Measurements from ENCODE around the gene CLRN1.

Gene CLRN1

GRCh38 chr3:150933473-150933995 lies 39.0 kb downstream of the CLRN1 start:
- Histone ChIP-seq H3K9me3 (ENCODE audit: control insufficient read depth, low read length) (no peaks in the 10 kb centered on the region), H3K36me3 (ENCODE audit: control insufficient read depth, insufficient read depth, low read length) (no peaks in the 10 kb centered on the region), H3K27me3 (ENCODE audit: control insufficient read depth, insufficient read depth, low read length) (no peaks in the 10 kb centered on the region), H3K4me1 (ENCODE audit: control insufficient read depth, insufficient read depth, low read length) (no peaks in the 10 kb centered on the region), H3K4me3 (ENCODE audit: low read length) (no peak overlapping the region), H3K9ac (ENCODE audit: low read length) (no peak overlapping the region)

- Histone ChIP-seq H3K4me1 (ENCODE audit: control insufficient read depth, insufficient read depth, low read length) (no peaks in the 10 kb centered on the region), H3K27me3 (ENCODE audit: control insufficient read depth, insufficient read depth, low read length) (no peaks in the 10 kb centered on the region), H3K36me3 (ENCODE audit: control insufficient read depth, insufficient read depth, low read length) (no peaks in the 10 kb centered on the region), H3K9ac (ENCODE audit: low read length) (no peak overlapping the region), H3K9me3 (ENCODE audit: control insufficient read depth, low read length) (no peaks in the 10 kb centered on the region), H3K4me3 (ENCODE audit: low read length) (no peak overlapping the region)
These were observed 40.8 kb downstream of the CLRN1 start for GRCh38 chr3:150931745-150932144.

DNA sequence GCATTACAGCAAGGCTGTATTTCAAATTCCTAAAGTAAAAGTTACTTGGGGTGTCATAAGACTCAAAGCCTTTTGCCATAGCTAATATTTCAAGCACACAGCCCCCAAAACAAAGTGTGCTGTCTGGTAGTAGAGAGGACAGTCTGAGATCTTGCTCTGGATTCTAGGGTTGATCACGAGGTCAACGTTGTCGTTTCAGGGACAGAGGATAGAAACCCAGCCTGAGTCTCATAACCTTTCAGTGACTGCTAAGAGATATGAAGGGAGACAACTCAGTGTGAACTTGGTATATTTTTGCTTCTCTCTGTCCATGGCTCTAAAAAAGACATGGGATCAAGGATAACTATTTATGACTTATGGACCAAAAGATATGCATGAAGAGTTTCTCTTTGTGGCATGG lies 41.7 kb downstream of the CLRN1 start:
- no peak overlapping the region for H3K9ac ChIP-seq (ENCODE audit: low read length)
- H3K4me1 ChIP-seq (ENCODE audit: control insufficient read depth, insufficient read depth, low read length): no peaks in the 10 kb centered on the region
- peaks cover 5% of the 10 kb centered on the region for H3K27me3 ChIP-seq (ENCODE audit: control insufficient read depth, insufficient read depth, low read length)
- H3K4me3 ChIP-seq (ENCODE audit: low read length): no peak overlapping the region
- no peaks in the 10 kb centered on the region for H3K36me3 ChIP-seq (ENCODE audit: control insufficient read depth, insufficient read depth, low read length)
- H3K9me3 ChIP-seq (ENCODE audit: control insufficient read depth, low read length): no peaks in the 10 kb centered on the region

GRCh38 chr3:150928234-150928633 lies 44.3 kb downstream of the CLRN1 start:
- Histone ChIP-seq H3K4me3 (ENCODE audit: low read length) (no peak overlapping the region), H3K9me3 (ENCODE audit: control insufficient read depth, low read length) (no peaks in the 10 kb centered on the region), H3K27me3 (ENCODE audit: control insufficient read depth, insufficient read depth, low read length) (peaks cover 7% of the 10 kb centered on the region), H3K4me1 (ENCODE audit: control insufficient read depth, insufficient read depth, low read length) (no peaks in the 10 kb centered on the region), H3K36me3 (ENCODE audit: control insufficient read depth, insufficient read depth, low read length) (no peaks in the 10 kb centered on the region), H3K9ac (ENCODE audit: low read length) (no peak overlapping the region)

DNA sequence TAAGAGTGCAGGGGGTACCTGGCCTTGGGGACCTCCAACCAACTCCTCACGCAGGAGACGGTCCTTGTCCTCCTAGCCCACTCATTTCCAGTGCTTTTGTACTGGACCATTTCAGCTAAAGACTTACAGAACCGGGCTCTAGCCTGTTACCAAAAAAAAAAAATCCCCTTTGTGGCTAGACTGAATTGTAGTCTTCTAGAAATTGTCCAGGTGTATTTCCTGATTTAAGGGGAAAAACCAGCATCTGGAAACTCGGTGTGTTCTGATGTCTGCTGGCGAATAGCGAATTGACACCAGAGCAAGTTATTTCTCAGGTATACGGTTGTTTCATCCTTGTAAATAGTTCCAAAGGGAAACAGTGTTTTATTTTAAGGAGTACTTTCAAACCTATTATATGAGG lies 46.2 kb downstream of the CLRN1 start:
- Histone ChIP-seq H3K9ac (ENCODE audit: low read length) (no peak overlapping the region), H3K9me3 (ENCODE audit: control insufficient read depth, low read length) (no peaks in the 10 kb centered on the region), H3K4me3 (ENCODE audit: low read length) (no peak overlapping the region), H3K4me1 (ENCODE audit: control insufficient read depth, insufficient read depth, low read length) (no peaks in the 10 kb centered on the region), H3K27me3 (ENCODE audit: control insufficient read depth, insufficient read depth, low read length) (peaks cover 7% of the 10 kb centered on the region), H3K36me3 (ENCODE audit: control insufficient read depth, insufficient read depth, low read length) (no peaks in the 10 kb centered on the region)

DNA sequence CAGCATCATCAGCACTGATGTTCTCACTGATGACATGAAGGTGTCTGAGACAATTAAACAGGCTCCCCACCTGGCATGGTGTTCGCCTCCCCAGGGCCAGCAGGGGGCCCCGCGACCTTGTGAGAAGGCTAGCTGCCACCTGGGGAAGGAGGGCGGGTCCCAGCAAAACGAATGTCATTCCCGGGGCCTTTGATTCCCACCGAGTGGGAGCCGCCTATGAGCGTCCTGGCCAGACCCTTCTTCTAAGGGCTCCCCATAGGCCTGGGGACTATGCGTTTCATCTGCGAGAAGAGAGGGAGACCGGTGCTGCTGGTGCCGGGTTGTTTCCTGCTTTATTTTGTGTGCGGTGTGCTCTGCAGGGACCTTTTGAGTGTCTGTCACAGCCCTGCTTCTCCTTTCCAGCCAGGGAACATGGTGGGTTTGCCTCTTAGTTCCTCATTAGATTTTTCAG lies 46.8 kb downstream of the CLRN1 start:
- Histone ChIP-seq H3K9me3 (ENCODE audit: control insufficient read depth, low read length) (no peaks in the 10 kb centered on the region), H3K27me3 (ENCODE audit: control insufficient read depth, insufficient read depth, low read length) (peaks cover 7% of the 10 kb centered on the region), H3K36me3 (ENCODE audit: control insufficient read depth, insufficient read depth, low read length) (no peaks in the 10 kb centered on the region), H3K4me3 (ENCODE audit: low read length) (no peak overlapping the region), H3K9ac (ENCODE audit: low read length) (no peak overlapping the region), H3K4me1 (ENCODE audit: control insufficient read depth, insufficient read depth, low read length) (no peaks in the 10 kb centered on the region)

DNA sequence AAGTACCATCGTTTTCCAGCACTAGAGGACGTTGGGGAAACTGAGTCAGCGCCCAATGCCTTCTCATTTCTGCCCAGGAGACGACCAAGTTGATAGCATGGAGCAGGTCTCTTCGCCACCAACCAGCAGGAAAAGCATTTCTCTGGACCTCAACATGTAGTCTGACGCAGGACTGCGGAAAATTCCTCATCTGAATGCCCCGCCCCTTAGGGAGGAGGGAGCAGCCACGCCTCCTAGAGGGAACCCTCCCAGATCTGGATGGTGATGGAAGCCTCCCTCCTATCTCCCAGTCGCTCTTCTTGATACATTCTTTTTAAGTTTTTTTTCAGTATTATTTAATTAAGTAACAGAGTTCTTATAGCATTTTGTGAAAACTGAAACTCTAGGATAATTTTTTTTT lies 49.9 kb downstream of the CLRN1 start:
- H3K9ac ChIP-seq (ENCODE audit: low read length): no peak overlapping the region
- H3K9me3 ChIP-seq (ENCODE audit: control insufficient read depth, low read length): no peaks in the 10 kb centered on the region
- H3K4me3 ChIP-seq (ENCODE audit: low read length): no peak overlapping the region
- H3K27me3 ChIP-seq (ENCODE audit: control insufficient read depth, insufficient read depth, low read length): peaks cover 7% of the 10 kb centered on the region
- no peaks in the 10 kb centered on the region for H3K36me3 ChIP-seq (ENCODE audit: control insufficient read depth, insufficient read depth, low read length)
- no peaks in the 10 kb centered on the region for H3K4me1 ChIP-seq (ENCODE audit: control insufficient read depth, insufficient read depth, low read length)

DNA sequence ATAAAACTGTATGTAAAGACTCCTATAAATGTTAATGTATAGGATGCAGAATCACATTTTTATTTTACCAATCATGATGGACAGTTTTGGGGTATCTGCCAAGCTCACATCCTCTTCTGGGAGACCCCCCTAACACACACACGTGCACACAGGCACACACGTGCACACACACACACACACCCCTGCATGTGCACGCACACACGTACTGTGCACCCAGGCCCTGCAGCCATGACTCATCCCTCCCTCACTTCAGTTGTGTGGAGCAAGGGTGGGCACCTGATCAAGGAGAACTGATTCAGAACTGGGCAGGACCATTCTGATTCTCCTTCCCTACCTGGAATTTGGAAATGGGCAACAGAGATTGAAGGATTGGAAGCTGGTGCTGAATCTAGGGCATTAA lies 51.3 kb downstream of the CLRN1 start:
- Histone ChIP-seq H3K9me3 (ENCODE audit: control insufficient read depth, low read length) (no peaks in the 10 kb centered on the region), H3K4me1 (ENCODE audit: control insufficient read depth, insufficient read depth, low read length) (no peaks in the 10 kb centered on the region), H3K9ac (ENCODE audit: low read length) (no peak overlapping the region), H3K4me3 (ENCODE audit: low read length) (no peak overlapping the region), H3K36me3 (ENCODE audit: control insufficient read depth, insufficient read depth, low read length) (no peaks in the 10 kb centered on the region), H3K27me3 (ENCODE audit: control insufficient read depth, insufficient read depth, low read length) (peaks cover 4% of the 10 kb centered on the region)

- no peaks in the 10 kb centered on the region for H3K9me3 ChIP-seq (ENCODE audit: control insufficient read depth, low read length)
- H3K4me1 ChIP-seq (ENCODE audit: control insufficient read depth, insufficient read depth, low read length): no peaks in the 10 kb centered on the region
- no peak overlapping the region for H3K4me3 ChIP-seq (ENCODE audit: low read length)
- no peaks in the 10 kb centered on the region for H3K36me3 ChIP-seq (ENCODE audit: control insufficient read depth, insufficient read depth, low read length)
- H3K9ac ChIP-seq (ENCODE audit: low read length): no peak overlapping the region
- H3K27me3 ChIP-seq (ENCODE audit: control insufficient read depth, insufficient read depth, low read length): no peaks in the 10 kb centered on the region
These were observed 52.3 kb downstream of the CLRN1 start for GRCh38 chr3:150920236-150920635.

- no peaks in the 10 kb centered on the region for H3K27me3 ChIP-seq (ENCODE audit: control insufficient read depth, insufficient read depth, low read length)
- H3K36me3 ChIP-seq (ENCODE audit: control insufficient read depth, insufficient read depth, low read length): no peaks in the 10 kb centered on the region
- no peaks in the 10 kb centered on the region for H3K9me3 ChIP-seq (ENCODE audit: control insufficient read depth, low read length)
- no peaks in the 10 kb centered on the region for H3K4me1 ChIP-seq (ENCODE audit: control insufficient read depth, insufficient read depth, low read length)
- H3K4me3 ChIP-seq (ENCODE audit: low read length): no peak overlapping the region
- H3K9ac ChIP-seq (ENCODE audit: low read length): no peak overlapping the region
These were observed 54.6 kb downstream of the CLRN1 start for GRCh38 chr3:150917951-150918350.

- Histone ChIP-seq H3K36me3 (ENCODE audit: control insufficient read depth, insufficient read depth, low read length) (no peaks in the 10 kb centered on the region), H3K9me3 (ENCODE audit: control insufficient read depth, low read length) (no peaks in the 10 kb centered on the region), H3K27me3 (ENCODE audit: control insufficient read depth, insufficient read depth, low read length) (no peaks in the 10 kb centered on the region), H3K4me3 (ENCODE audit: low read length) (no peak overlapping the region), H3K9ac (ENCODE audit: low read length) (no peak overlapping the region), H3K4me1 (ENCODE audit: control insufficient read depth, insufficient read depth, low read length) (no peaks in the 10 kb centered on the region)
These were observed 59.2 kb downstream of the CLRN1 start for GRCh38 chr3:150913133-150913922.

GRCh38 chr3:150912501-150912900 lies 60.0 kb downstream of the CLRN1 start:
- no peaks in the 10 kb centered on the region for H3K27me3 ChIP-seq (ENCODE audit: control insufficient read depth, insufficient read depth, low read length)
- H3K4me1 ChIP-seq (ENCODE audit: control insufficient read depth, insufficient read depth, low read length): no peaks in the 10 kb centered on the region
- H3K9ac ChIP-seq (ENCODE audit: low read length): no peak overlapping the region
- no peaks in the 10 kb centered on the region for H3K36me3 ChIP-seq (ENCODE audit: control insufficient read depth, insufficient read depth, low read length)
- no peaks in the 10 kb centered on the region for H3K9me3 ChIP-seq (ENCODE audit: control insufficient read depth, low read length)
- H3K4me3 ChIP-seq (ENCODE audit: low read length): no peak overlapping the region

Measured in mucosa of stomach (tissue), 1 donor.